ENCODE data around the gene TMEM269. TPM values are rescaled to one million over a fixed set of nuclear protein-coding genes. Genes with fewer than 3 reads are reported as not detected.

The TMEM269 gene
- total RNA-seq, 4 donors from 2014 or later: 0.12 TPM; not detected in 3

DNA sequence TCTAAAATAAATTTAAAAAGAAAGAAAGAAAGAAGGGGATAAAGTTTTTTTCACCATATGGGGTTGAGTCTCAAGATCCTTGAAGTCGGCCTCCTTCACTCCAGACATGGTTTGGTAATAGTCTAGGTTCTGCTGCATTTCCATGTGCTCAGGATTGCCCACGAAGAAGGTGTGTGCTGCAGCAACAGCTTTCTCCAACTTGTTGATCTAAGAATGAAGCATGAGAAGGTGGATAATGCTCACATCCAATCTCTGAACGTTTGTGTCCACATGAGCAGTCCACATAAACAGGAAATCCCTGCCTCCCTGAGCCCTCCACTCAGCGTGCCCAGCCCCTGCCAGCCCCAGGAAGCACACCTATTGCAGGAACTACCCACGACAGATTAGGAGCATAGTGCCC is 22.5 kb upstream of the TMEM269 start:
- Histone ChIP-seq H3K27me3 (no peaks in the 10 kb centered on the region), H3K4me3 (no peak overlapping the region), H3K4me1 (peaks cover 0 to 31% (median 7%) of the 10 kb centered on the region in 3 donors), H3K9me3 (no peaks in the 10 kb centered on the region), H3K27ac (no peak overlapping the region), H3K36me3 (peaks cover 0 to 50% of the 10 kb centered on the region in 2 donors)
- 68 to 88% methylated on average over 2 to 3 of the region's 5 CpGs for WGBS, 2 donors (ENCODE audit: low coverage in 1 of 2)
- no peak for ATAC-seq
- no peak for TF ChIP-seq POLR2A (IDR thresholded peaks at IDR 0.05)
- TF ChIP-seq, protein P1, sequence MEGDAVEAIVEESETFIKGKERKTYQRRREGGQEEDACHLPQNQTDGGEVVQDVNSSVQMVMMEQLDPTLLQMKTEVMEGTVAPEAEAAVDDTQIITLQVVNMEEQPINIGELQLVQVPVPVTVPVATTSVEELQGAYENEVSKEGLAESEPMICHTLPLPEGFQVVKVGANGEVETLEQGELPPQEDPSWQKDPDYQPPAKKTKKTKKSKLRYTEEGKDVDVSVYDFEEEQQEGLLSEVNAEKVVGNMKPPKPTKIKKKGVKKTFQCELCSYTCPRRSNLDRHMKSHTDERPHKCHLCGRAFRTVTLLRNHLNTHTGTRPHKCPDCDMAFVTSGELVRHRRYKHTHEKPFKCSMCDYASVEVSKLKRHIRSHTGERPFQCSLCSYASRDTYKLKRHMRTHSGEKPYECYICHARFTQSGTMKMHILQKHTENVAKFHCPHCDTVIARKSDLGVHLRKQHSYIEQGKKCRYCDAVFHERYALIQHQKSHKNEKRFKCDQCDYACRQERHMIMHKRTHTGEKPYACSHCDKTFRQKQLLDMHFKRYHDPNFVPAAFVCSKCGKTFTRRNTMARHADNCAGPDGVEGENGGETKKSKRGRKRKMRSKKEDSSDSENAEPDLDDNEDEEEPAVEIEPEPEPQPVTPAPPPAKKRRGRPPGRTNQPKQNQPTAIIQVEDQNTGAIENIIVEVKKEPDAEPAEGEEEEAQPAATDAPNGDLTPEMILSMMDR (IDR thresholded peaks at IDR 0.05): no peak
- no peak for TF ChIP-seq POLR2AphosphoS5 (IDR thresholded peaks at IDR 0.05)
- TF ChIP-seq EP300 (IDR thresholded peaks at IDR 0.05): no peak

- Histone ChIP-seq H3K4me1 (peaks cover 0 to 55% (median 11%) of the 10 kb centered on the region in 3 donors), H3K27ac (peak overlapping the region in 3 of 4 donors; percentile 93 to 98 (median 97)), H3K27me3 (no peaks in the 10 kb centered on the region), H3K36me3 (peaks cover 0 to 24% of the 10 kb centered on the region in 2 donors), H3K4me3 (peak overlapping the region; percentile 69 to 96), H3K9me3 (no peaks in the 10 kb centered on the region)
- TF ChIP-seq EP300 (IDR thresholded peaks at IDR 0.05) (no peak), POLR2AphosphoS5 (IDR thresholded peaks at IDR 0.05) (no peak), POLR2A (IDR thresholded peaks at IDR 0.05) (no peak)
- TF ChIP-seq, protein P1 (IDR thresholded peaks at IDR 0.05): no peak
- WGBS, 2 donors (ENCODE audit: low coverage in 1 of 2): 0 to 18% methylated on average over 6 to 7 of the region's 7 CpGs
- ATAC-seq: no peak
These were observed 19.5 kb upstream of the TMEM269 start for GRCh38 chr1:42765269-42765668.

GRCh38 chr1:42765832-42766740 is 18.7 kb upstream of the TMEM269 start:
- H3K4me1 ChIP-seq: peaks cover 0 to 62% (median 11%) of the 10 kb centered on the region in 3 donors
- TF ChIP-seq EP300 (IDR thresholded peaks at IDR 0.05) (no peak), POLR2A (IDR thresholded peaks at IDR 0.05) (no peak), POLR2AphosphoS5 (IDR thresholded peaks at IDR 0.05) (no peak)
- TF ChIP-seq, protein P1 (IDR thresholded peaks at IDR 0.05): peak in 3 of 4 experiments; percentile 55 to 57 (median 56)
- peak overlapping the region; percentile 64 to 98 (median 95) for H3K27ac ChIP-seq
- peak overlapping the region; percentile 69 to 96 for H3K4me3 ChIP-seq
- no peaks in the 10 kb centered on the region for H3K9me3 ChIP-seq
- peak; percentile 6 for ATAC-seq
- WGBS, 2 donors (ENCODE audit: low coverage in 1 of 2): 0% methylated on average over 3 to 8 of the region's 44 CpGs
- no peaks in the 10 kb centered on the region for H3K27me3 ChIP-seq
- peaks cover 0 to 16% of the 10 kb centered on the region in 2 donors for H3K36me3 ChIP-seq

- WGBS, 2 donors (ENCODE audit: low coverage in 1 of 2): no CpG with 5 or more reads among the region's 82 CpGs
- H3K9me3 ChIP-seq: no peaks in the 10 kb centered on the region
- H3K4me3 ChIP-seq: peak within 1 kb of the TSS; percentile 87 to 96
- H3K36me3 ChIP-seq: peaks cover 0 to 7% of the 10 kb centered on the region in 2 donors
- ATAC-seq: peak; percentile 98
- TF ChIP-seq POLR2A (IDR thresholded peaks at IDR 0.05) (peak; percentile 87 to 93), POLR2AphosphoS5 (IDR thresholded peaks at IDR 0.05) (peak; percentile 96)
- TF ChIP-seq, protein P1 (IDR thresholded peaks at IDR 0.05): no peak
- H3K27ac ChIP-seq: peak within 1 kb of the TSS; percentile 84 to 98 (median 96)
- H3K27me3 ChIP-seq: no peaks in the 10 kb centered on the region
- H3K4me1 ChIP-seq: peaks cover 0 to 66% (median 11%) of the 10 kb centered on the region in 3 donors
These were observed 17.9 kb upstream of the TMEM269 start, which contains the start of the genes C1orf50 and P3H1 for GRCh38 chr1:42766741-42767509. C1orf50 (plus strand) TSS chr1:42767249; CDS start chr1:42767312, 63 bp downstream. P3H1 (minus strand) TSS chr1:42767028; CDS start chr1:42766971, 57 bp downstream.

Data from gastroesophageal sphincter (tissue), 4 donors.